HUES6 (cell line): ENCODE data around the gene ERN1.

Experiments used
- H3K27ac ChIP-seq: 2 replicates; pipeline ENCODE4 v1.7.0; 2013; ENCODE audit warnings: low read depth, mild to moderate bottlenecking, low read length, inconsistent platforms
- H3K27me3 ChIP-seq: 2 replicates; pipeline ENCODE4 v1.6.1; 2013; ENCODE audit warnings: low read length; ENCODE audit not compliant: control insufficient read depth, insufficient read depth
- H3K36me3 ChIP-seq: 2 replicates; pipeline ENCODE4 v1.6.1; 2013; ENCODE audit warnings: low read length; ENCODE audit not compliant: control insufficient read depth, insufficient read depth
- H3K4me1 ChIP-seq: 2 replicates; pipeline ENCODE4 v1.6.1; 2013; ENCODE audit warnings: low read length; ENCODE audit not compliant: control insufficient read depth, insufficient read depth
- H3K4me3 ChIP-seq: 2 replicates; pipeline ENCODE4 v1.5.1; 2013; ENCODE audit warnings: low read depth, low read length
- H3K9ac ChIP-seq: one replicate; pipeline ENCODE4 v1.6.1; 2013; ENCODE audit warnings: mild to moderate bottlenecking, low read length
- H3K9me3 ChIP-seq: 2 replicates; pipeline ENCODE4 v1.6.1; 2013; ENCODE audit warnings: low read depth, low read length; ENCODE audit not compliant: control insufficient read depth, insufficient read depth

The ERN1 gene

DNA sequence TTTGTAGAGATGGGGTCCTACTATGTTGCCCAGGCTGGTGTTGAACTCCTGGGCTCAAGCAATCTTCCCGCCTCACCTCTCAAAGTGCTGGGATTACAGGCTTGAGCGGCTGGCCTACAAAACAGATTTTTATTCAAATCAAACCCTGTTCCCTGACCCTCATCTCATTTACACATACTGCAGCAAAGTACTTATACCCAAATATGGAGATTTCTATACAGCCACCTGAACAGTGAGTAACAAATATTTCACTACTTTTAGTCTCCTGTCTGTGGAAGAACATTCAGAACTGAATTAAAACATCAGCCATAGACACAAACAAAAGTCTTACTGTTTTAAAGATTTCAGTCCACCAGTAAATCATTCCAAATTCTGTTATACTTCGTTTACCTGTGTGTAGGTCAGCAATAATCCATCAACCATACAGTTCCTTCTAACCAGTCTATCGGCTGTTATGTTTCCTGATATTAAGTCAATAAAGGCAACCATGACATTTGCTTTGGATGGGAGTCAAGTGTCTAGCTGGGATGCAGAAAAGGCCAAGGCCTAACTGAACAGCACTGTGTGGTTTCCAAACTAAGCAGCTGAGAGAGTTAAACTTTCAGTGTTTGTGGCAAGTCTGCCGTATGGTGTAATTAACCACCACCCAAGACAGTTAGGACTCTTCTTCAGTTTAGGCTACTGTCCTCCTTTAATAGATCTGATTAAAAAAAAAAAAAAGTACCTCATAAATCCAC lies 22.3 kb downstream of the ERN1 start:
- Histone ChIP-seq H3K4me1 (peaks cover 11% of the 10 kb centered on the region; the same call in 1 of the 2 replicates), H3K36me3 (no peaks in the 10 kb centered on the region), H3K9ac (no peak overlapping the region), H3K27me3 (no peaks in the 10 kb centered on the region), H3K4me3 (no peak overlapping the region), H3K9me3 (no peaks in the 10 kb centered on the region), H3K27ac (no peak overlapping the region)

DNA sequence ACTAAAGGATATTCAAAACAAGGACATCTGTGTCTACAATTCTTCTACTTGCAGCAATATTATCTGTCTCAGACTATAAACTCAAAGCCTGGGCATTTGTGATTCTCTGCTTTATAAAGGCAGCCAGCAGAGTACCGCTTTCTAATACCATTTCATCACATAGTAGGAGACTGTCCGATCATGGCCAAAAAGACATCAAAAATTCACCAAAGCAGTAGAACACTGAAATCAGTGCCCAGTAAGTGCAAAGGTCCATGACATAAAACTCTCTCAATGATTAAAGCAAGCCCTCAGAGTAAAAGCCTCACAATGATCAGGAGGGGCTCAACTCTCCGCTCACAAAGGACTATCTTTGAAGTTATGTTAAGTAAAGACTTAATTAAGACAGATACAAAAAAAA lies 23.0 kb downstream of the ERN1 start:
- Histone ChIP-seq H3K4me3 (no peak overlapping the region), H3K27me3 (no peaks in the 10 kb centered on the region), H3K4me1 (peaks cover 11% of the 10 kb centered on the region; the same call in 1 of the 2 replicates), H3K36me3 (no peaks in the 10 kb centered on the region), H3K9me3 (no peaks in the 10 kb centered on the region), H3K9ac (no peak overlapping the region), H3K27ac (no peak overlapping the region)

DNA sequence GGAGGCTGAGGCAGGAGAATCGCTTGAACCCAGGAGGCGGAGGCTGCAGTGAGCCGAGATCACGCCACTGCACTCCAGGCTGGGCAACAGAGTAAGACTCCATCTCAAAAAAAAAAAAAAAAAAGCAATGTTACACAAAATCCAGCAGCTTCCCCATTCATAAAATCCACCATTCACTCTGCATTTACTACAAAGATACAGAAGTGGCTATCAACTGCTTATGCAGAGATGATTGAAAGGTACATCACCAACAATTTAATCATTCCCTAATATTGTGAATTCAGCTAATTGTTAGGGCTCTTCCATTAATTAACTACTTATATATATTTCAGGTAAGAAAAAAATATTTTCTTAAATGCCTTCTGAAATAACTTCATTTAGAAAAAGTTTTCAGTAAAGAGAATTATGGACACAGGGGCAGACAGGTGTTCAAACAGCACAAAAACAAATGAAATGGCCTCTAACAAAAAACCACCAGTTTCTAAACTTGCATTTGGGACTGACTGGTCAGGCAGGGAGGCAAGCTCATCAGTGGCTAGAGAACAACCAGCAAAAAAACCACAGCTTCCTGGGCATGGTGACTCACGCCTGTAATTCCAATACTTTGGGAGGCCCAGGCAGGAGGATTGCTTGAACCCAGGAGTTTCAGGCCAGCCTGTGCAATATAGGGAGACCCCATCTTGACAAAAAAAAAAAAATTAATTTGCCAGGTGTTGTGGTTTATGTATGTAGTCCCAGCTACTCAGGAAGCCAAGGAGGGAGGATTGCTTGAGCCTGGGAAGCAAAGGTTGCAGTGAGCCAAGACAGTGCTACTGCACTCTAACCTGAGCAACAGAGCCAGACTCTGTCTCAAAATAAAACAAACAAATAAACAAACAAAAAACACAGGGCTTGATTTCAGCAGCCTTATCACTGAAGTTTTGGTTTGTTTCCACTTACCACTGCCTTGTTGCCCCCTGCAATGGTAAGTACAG lies 26.3 kb downstream of the ERN1 start:
- no peaks in the 10 kb centered on the region for H3K4me1 ChIP-seq
- no peaks in the 10 kb centered on the region for H3K9me3 ChIP-seq
- no peaks in the 10 kb centered on the region for H3K36me3 ChIP-seq
- H3K9ac ChIP-seq: no peak overlapping the region
- no peak overlapping the region for H3K27ac ChIP-seq
- no peaks in the 10 kb centered on the region for H3K27me3 ChIP-seq
- no peak overlapping the region for H3K4me3 ChIP-seq

DNA sequence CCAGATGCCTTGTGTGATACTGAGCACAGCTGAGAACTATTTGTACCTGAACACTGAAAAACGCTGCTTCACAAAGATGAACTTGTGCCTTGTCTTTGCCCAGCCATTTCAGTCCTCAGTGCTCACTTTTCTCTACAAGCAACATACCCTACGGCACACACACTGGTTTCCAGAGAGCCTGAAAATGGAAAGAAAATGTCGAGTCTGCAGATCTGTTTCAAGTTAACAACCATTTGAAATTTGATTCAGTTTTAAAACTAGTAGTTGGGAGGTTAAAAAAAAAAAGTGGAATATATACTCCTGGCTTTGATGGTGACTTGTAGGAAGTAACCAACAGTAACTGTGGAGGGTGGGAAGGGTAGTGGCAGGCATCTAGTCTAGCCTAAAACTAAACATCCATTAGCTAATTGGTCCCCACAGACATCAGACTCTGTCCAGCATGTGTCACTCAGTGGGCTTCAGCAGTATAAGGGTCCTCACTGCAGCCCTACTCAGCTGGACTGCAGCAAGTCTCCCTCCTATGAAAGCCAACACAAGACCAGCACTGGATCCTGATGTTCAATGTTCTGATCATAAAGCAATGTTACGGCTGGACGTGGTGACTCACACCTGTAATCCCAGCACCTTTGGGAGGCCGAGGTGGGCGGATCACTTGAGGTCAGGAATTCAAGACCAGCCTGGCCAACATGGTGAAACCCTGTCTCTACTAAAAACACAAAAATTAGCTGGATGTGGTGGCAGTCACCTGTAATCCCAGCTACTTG lies 27.1 kb downstream of the ERN1 start:
- Histone ChIP-seq H3K27me3 (no peaks in the 10 kb centered on the region), H3K9me3 (no peaks in the 10 kb centered on the region), H3K36me3 (no peaks in the 10 kb centered on the region), H3K4me1 (no peaks in the 10 kb centered on the region), H3K27ac (no peak overlapping the region), H3K9ac (no peak overlapping the region), H3K4me3 (no peak overlapping the region)

DNA sequence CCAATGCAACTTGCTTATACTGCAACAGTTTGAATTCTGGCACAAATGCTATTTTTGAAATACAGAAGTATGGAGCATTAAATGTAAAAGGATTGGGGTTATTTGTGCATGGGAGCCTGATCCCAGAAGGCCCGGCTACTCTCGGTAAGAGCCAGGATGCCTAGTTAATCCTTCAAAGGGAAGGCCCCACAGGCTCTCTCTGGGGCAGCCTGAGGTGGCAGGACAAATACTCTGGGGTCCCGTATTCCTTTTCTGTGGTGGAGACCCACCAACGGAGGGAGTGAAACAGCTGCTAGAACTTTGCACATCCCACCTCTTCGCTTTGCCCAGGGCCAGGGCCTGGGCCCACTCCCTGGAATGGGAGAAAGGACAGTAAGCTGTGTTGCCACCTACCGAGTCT lies 30.4 kb downstream of the ERN1 start:
- peaks cover 6% of the 10 kb centered on the region for H3K4me1 ChIP-seq
- 0 out of 2 replicates have a peak, but pooled peaks cover 3% of the 10 kb centered on the region for H3K9me3 ChIP-seq

DNA sequence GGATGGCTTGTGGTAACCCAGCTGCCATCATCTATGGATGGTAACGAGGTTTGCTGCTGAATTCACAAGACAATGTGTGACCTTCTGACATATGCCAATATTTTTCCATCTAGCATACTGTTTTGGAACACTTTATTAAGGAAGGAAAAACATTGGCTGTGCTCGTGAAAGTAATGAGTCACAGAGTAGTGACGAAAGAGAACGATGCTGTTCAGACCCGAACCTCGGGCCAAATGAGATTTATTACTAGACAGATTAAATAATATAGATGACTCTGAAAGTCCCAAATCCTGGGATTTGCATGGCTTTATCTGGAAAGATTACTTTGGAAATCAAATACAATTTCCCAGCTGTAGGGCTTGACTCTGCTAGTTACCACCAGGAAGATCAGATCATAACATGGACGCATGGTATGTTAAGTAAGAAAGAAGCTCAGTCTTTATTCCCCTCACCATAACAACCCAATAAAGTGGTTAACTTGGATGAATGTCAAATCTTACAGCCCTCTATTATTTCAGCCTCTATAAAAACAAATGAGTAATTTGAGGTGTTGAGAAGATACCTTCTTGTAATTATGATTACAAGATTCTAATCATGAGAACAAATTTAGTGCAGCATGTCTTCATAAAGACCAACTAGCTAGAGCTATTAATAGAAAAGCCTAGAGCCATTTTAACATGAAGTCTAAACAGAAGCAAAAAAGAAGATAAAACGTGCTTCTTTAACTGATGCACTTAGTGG lies 32.6 kb downstream of the ERN1 start:
- H3K27ac ChIP-seq: no peak overlapping the region
- H3K4me1 ChIP-seq: peaks cover 6% of the 10 kb centered on the region
- H3K27me3 ChIP-seq: no peaks in the 10 kb centered on the region
- no peak overlapping the region for H3K4me3 ChIP-seq
- 0 out of 2 replicates have a peak, but pooled peaks cover 3% of the 10 kb centered on the region for H3K9me3 ChIP-seq
- H3K36me3 ChIP-seq: 0 out of 2 replicates have a peak, but pooled peaks cover 6% of the 10 kb centered on the region
- no peak overlapping the region for H3K9ac ChIP-seq

More for the DNA sequence above, 30.4 kb downstream of the ERN1 start:
- Histone ChIP-seq H3K27ac (no peak overlapping the region), H3K4me3 (no peak overlapping the region), H3K9ac (no peak overlapping the region), H3K27me3 (no peaks in the 10 kb centered on the region), H3K36me3 (0 out of 2 replicates have a peak, but pooled peaks cover 6% of the 10 kb centered on the region)

DNA sequence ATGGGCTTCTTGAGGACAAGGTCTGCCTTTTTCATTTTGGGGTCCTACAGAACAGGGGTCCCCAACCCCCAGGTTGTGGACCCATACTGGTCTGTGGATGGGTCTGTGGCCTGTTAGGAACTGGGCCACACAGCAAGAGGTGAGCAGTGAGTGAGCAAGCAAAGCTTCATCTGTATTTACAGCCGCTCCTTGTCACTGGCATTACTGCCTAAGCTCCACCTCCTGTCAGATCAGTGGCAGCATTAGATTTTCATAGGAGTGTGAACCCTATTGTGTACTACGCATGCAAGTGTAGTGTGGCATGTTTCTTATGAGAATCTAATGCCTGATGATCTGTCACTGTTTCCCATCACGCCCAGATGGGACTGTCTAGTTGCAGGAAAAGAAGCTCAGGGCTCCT lies 33.9 kb downstream of the ERN1 start:
- Histone ChIP-seq H3K27ac (no peak overlapping the region), H3K4me3 (no peak overlapping the region), H3K36me3 (0 out of 2 replicates have a peak, but pooled peaks cover 6% of the 10 kb centered on the region), H3K27me3 (no peaks in the 10 kb centered on the region), H3K4me1 (peaks cover 6% of the 10 kb centered on the region), H3K9me3 (0 out of 2 replicates have a peak, but pooled peaks cover 3% of the 10 kb centered on the region), H3K9ac (no peak overlapping the region)

DNA sequence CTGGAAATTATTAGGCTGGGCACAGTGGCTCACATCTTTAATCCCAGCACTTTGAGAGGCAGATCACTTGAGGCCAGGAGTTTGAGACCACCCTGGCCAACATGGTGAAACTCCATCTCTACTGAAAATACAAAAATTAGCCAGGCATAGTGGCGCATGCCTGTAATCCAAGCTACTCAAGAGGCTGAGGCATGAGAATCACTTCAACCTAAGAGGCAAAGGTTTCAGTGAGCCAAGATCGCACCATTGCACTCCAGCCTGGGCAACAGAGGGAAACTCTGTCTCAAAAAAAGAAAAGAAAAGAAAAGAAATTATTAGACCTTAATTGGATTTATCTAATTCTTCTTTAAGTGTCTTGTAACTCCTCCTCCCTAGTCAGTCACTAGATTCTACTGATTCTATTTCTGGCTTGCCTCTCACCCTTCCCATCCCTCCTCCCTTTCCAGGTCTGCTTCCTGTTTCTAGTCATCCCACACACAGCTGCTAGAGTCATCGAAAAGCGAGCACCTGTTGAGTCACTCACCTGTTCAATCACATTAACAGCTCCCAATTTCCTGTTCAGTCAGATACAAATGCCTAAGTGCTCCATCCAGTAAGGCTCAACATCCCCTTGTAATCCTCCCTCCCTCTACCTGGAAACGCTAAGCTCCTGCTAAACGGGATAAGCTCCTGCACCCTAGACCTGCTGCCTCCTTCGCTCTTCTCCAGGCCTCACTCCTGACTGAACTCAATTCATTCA lies 34.6 kb downstream of the ERN1 start:
- no peak overlapping the region for H3K9ac ChIP-seq
- H3K9me3 ChIP-seq: 0 out of 2 replicates have a peak, but pooled peaks cover 3% of the 10 kb centered on the region
- H3K4me1 ChIP-seq: peaks cover 6% of the 10 kb centered on the region
- H3K27ac ChIP-seq: no peak overlapping the region
- 0 out of 2 replicates have a peak, but pooled peaks cover 6% of the 10 kb centered on the region for H3K36me3 ChIP-seq
- H3K4me3 ChIP-seq: no peak overlapping the region
- H3K27me3 ChIP-seq: no peaks in the 10 kb centered on the region

DNA sequence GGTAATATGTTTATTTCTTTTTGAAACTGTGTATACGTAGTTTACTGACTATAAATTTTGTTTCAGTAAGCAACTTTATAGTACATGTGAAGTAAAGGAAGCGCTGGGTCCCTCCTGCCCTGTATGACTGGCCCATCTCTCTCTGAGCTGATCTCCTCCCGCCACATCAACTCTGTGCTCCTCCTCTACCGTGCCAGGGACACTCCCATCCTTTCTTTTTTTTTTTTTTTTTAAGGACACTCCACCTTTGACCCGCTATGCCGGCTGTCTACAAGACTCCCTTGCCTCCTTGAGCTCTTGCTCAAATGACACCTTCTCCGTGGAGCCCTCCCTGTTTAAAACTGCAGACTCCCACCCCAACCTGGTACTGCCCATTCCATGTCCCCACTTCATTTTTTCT lies 35.5 kb downstream of the ERN1 start:
- peaks cover 6% of the 10 kb centered on the region for H3K4me1 ChIP-seq
- no peak overlapping the region for H3K9ac ChIP-seq
- no peak overlapping the region for H3K4me3 ChIP-seq
- H3K36me3 ChIP-seq: 0 out of 2 replicates have a peak, but pooled peaks cover 6% of the 10 kb centered on the region
- H3K27ac ChIP-seq: no peak overlapping the region
- H3K9me3 ChIP-seq: 0 out of 2 replicates have a peak, but pooled peaks cover 3% of the 10 kb centered on the region
- no peaks in the 10 kb centered on the region for H3K27me3 ChIP-seq
